GM23338 (cell line): ENCODE measurements around the gene FXN. TPM values are rescaled to one million over a fixed set of nuclear protein-coding genes. Genes with fewer than 3 reads are reported as not detected.
A peak's percentile ranks its signal among the peaks of the same experiment; 100 is the strongest.
"Not testable (repeated sequence)": the region's sequence is repeated elsewhere in the genome, so short reads cannot be mapped to it uniquely, and the experiment has no call there.

Source experiments
- ATAC-seq: fragments of 200-7000 bp; cut with Tn5 transposase; 3 replicates; pipeline ENCODE4 v1.9.1; 2020
- DNase-seq: peaks from one replicate; pipeline ENCODE4 v3.0.0-alpha.2; 2015; ENCODE audit warnings: low spot score
- H2AFZ ChIP-seq: fragments of 200-600 bp; sonication (generic); 2 replicates; pipeline ENCODE4 v1.8.0; 2016; ENCODE audit warnings: antibody characterized with exemption, mild to moderate bottlenecking, moderate library complexity
- H3F3A ChIP-seq: fragments of 200-600 bp; sonication (generic); replicated peaks from 2 replicates; pipeline ENCODE4 v1.8.0; 2017; ENCODE audit warnings: antibody characterized with exemption, mixed run types, low read depth
- H3K27ac ChIP-seq: fragments of 200-600 bp; sonication (generic); 2 replicates; pipeline ENCODE4 v1.6.1; 2016; ENCODE audit warnings: low read depth
- H3K27me3 ChIP-seq: fragments of 200-600 bp; sonication (generic); 2 replicates; pipeline ENCODE4 v1.8.0; 2016; ENCODE audit warnings: mild to moderate bottlenecking, mixed run types, moderate library complexity; ENCODE audit not compliant: insufficient read depth
- H3K36me3 ChIP-seq: fragments of 200-600 bp; sonication (generic); 2 replicates; pipeline ENCODE4 v1.8.0; 2016; ENCODE audit warnings: mild to moderate bottlenecking; ENCODE audit not compliant: insufficient read depth
- H3K4me1 ChIP-seq: fragments of 200-600 bp; sonication (generic); 2 replicates; pipeline ENCODE4 v1.8.0; 2016; ENCODE audit warnings: mild to moderate bottlenecking, moderate library complexity; ENCODE audit not compliant: insufficient read depth
- H3K4me2 ChIP-seq: fragments of 200-600 bp; sonication (generic); 2 replicates; pipeline ENCODE4 v1.7.1; 2017; ENCODE audit warnings: mixed run types
- H3K4me3 ChIP-seq: fragments of 200-600 bp; sonication (generic); 2 replicates; pipeline ENCODE4 v1.6.1; 2016; ENCODE audit warnings: mixed run types
- H3K79me2 ChIP-seq: fragments of 200-600 bp; sonication (generic); replicated peaks from 2 replicates; pipeline ENCODE4 v1.8.0; 2017; ENCODE audit warnings: mild to moderate bottlenecking; ENCODE audit not compliant: insufficient read depth
- H3K9me2 ChIP-seq: fragments of 200-600 bp; sonication (generic); 2 replicates; pipeline ENCODE4 v1.8.0; 2017; ENCODE audit not compliant: insufficient read depth
- H4K20me1 ChIP-seq: fragments of 200-600 bp; sonication (generic); replicated peaks from 2 replicates; pipeline ENCODE4 v1.8.0; 2017; ENCODE audit warnings: mild to moderate bottlenecking; ENCODE audit not compliant: insufficient read depth
- H3K27ac Mint-ChIP-seq: 2 replicates; pipeline ENCODE4 v1.8.0; 2020; ENCODE audit warnings: inconsistent platforms, mild to moderate bottlenecking, moderate library complexity, mixed read lengths
- H3K27me3 Mint-ChIP-seq: 3 replicates; pipeline ENCODE4 v1.8.0; 2022; ENCODE audit warnings: low read depth, mild to moderate bottlenecking, moderate library complexity, mixed read lengths, inconsistent platforms; ENCODE audit not compliant: insufficient read depth, poor library complexity
- H3K36me3 Mint-ChIP-seq: 3 replicates; pipeline ENCODE4 v1.8.0; 2021; ENCODE audit warnings: low read depth, mild to moderate bottlenecking, inconsistent platforms, moderate library complexity, mixed read lengths
- H3K4me1 Mint-ChIP-seq: 3 replicates; pipeline ENCODE4 v1.8.0; 2020; ENCODE audit warnings: mild to moderate bottlenecking, inconsistent platforms, mixed read lengths
- H3K4me3 Mint-ChIP-seq: 3 replicates; pipeline ENCODE4 v1.8.0; 2021; ENCODE audit warnings: moderate library complexity, mild to moderate bottlenecking, inconsistent platforms, mixed read lengths
- H3K9me3 Mint-ChIP-seq: 3 replicates; pipeline ENCODE4 v1.8.0; 2020; ENCODE audit warnings: moderate library complexity, mild to moderate bottlenecking, inconsistent platforms, mixed read lengths
- CREB1 ChIP-seq: fragments of 250-450 bp; sonication (Bioruptor Pico); IDR thresholded peaks from 2 replicates; pipeline ENCODE4 v1.5.0; 2020; ENCODE audit warnings: low read depth, mild to moderate bottlenecking, moderate library complexity
- ETS1 ChIP-seq: IDR thresholded peaks from 2 replicates; pipeline ENCODE4 v1.6.1; 2016; ENCODE audit warnings: antibody characterized with exemption
- EZH2phosphoT487 ChIP-seq: fragments of 200-600 bp; sonication (generic); IDR thresholded peaks from one replicate; pipeline ENCODE4 v1.8.1; 2018; ENCODE audit warnings: antibody characterized with exemption; ENCODE audit not compliant: unreplicated experiment
- NANOG ChIP-seq: IDR thresholded peaks from 2 replicates; pipeline ENCODE4 v1.6.1; 2016; ENCODE audit warnings: antibody characterized with exemption, borderline replicate concordance
- POLR2AphosphoS5 ChIP-seq: IDR thresholded peaks from 2 replicates; pipeline ENCODE4 v1.6.1; 2016; ENCODE audit warnings: antibody characterized with exemption, low read depth
- REST ChIP-seq: IDR thresholded peaks from one replicate; pipeline ENCODE4 v1.6.1; 2018; ENCODE audit warnings: antibody characterized with exemption; ENCODE audit not compliant: unreplicated experiment
- ZNF114 ChIP-seq: fragments of 250-450 bp; sonication (Bioruptor Pico); IDR thresholded peaks from 2 replicates; pipeline ENCODE4 v1.5.0; 2020; ENCODE audit warnings: mild to moderate bottlenecking, moderate library complexity
- ZNF331 ChIP-seq: fragments of 250-450 bp; sonication (Bioruptor Pico); IDR thresholded peaks from 2 replicates; pipeline ENCODE4 v1.5.0; 2020; ENCODE audit warnings: low read depth, mild to moderate bottlenecking, moderate library complexity
- ZNF462 ChIP-seq: fragments of 250-450 bp; sonication (Bioruptor Pico); IDR thresholded peaks from 2 replicates; pipeline ENCODE4 v1.5.0; 2020; ENCODE audit warnings: mild to moderate bottlenecking, moderate library complexity
- polyA plus RNA-seq: library from polyadenylated mRNA; unstranded; fragments of >200 nt; fragmentation: Nextera tagmentation; extraction: Ambion mirVana; gene quantifications from 2 replicates; pipeline ENCODE4 v1.2.1, GENCODE V29; 2016
- total RNA-seq: library from RNA; depleted of rRNA; stranded (reverse); fragments of >200 nt; shearing (Covaris generic); gene quantifications from 2 replicates; pipeline ENCODE4 v1.2.3, GENCODE V29; 2014
- TF ChIP-seq, protein P1 (sequence below), 2 experiments: fragments of 200-600 bp in 1 of 2; sonication (generic) in 1 of 2; conservative IDR thresholded peaks; 2 replicates each; pipeline versions ENCODE4 v1.5.1 to v1.6.1; 2016 to 2017; ENCODE audit warnings: antibody characterized with exemption in 2 of 2, low read depth in 2 of 2, mild to moderate bottlenecking in 2 of 2, moderate library complexity in 1 of 2

FXN gene
- total and polyA plus RNA-seq, 2 experiments from 2014 or later: 26.1 to 66.4 TPM

DNA sequence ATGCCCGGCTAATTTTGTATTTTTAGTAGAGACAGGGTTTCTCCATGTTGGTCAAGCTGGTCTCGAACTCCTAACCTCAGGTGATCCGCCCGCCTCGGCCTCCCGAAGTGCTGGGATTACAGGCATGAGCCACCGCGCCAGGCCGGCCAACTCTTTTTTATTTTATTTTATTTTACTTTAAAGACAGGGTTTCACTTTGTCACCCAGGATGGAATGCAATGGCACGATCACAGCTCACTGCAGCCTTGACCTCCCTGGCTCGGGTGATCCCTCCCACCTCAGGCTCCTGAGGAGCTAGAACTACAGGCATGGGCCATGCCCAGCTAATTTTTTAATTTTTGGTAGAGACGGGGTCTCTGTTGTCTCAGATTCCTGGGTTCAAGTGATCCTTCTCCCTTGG lies 15.4 kb downstream of the FXN start:
- not testable (repeated sequence) for H3F3A ChIP-seq, H3K4me3 ChIP-seq, H4K20me1 ChIP-seq, H3K27me3 Mint-ChIP-seq, H3K9me3 Mint-ChIP-seq, H3K79me2 ChIP-seq, H2AFZ ChIP-seq, H3K27me3 ChIP-seq, H3K9me2 ChIP-seq, DNase-seq, H3K4me1 ChIP-seq, H3K4me2 ChIP-seq, H3K27ac ChIP-seq, H3K4me3 Mint-ChIP-seq, H3K36me3 ChIP-seq, H3K27ac Mint-ChIP-seq, ATAC-seq
- H3K4me1 Mint-ChIP-seq: peaks cover 16% of the 10 kb centered on the region
- peaks cover 41% of the 10 kb centered on the region for H3K36me3 Mint-ChIP-seq

DNA sequence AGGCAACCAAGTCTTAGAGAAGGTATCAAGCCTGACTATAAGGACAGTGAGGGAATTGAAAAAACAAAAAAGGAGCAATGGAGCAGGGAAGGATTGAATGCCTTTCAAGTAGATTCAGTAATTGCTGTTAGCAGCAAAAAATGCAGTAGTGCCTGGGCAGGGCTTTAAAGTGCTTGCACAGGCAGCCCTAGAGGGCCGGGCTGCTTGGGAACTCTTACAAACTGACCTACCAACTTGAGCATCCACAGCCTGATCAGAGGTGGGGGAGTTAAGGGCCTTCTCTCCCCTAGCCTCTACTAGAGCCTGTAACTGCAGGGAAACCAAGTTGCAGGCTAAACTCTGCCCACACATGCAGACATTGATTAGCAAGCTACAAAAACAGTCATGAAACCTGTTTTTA lies 19.4 kb downstream of the FXN start:
- ATAC-seq (no peak), DNase-seq (no peak)
- H3K4me2 ChIP-seq: no peak overlapping the region
- no peaks in the 10 kb centered on the region for H3K9me2 ChIP-seq
- no peak overlapping the region for H2AFZ ChIP-seq
- Mint-ChIP-seq H3K9me3 (no peaks in the 10 kb centered on the region), H3K4me1 (peaks cover 7% of the 10 kb centered on the region; the same call in 1 of the 3 replicates), H3K36me3 (peaks cover 44% of the 10 kb centered on the region), H3K4me3 (no peak overlapping the region), H3K27ac (peak overlapping the region; percentile 76; the same call in 1 of the 2 replicates), H3K27me3 (peaks cover 6% of the 10 kb centered on the region)
- H3K27me3 ChIP-seq: no peaks in the 10 kb centered on the region
- no peaks in the 10 kb centered on the region for H3K4me1 ChIP-seq
- no peaks in the 10 kb centered on the region for H4K20me1 ChIP-seq
- H3K4me3 ChIP-seq: no peak overlapping the region
- peaks cover 6% of the 10 kb centered on the region; the same call in 1 of the 2 replicates for H3K36me3 ChIP-seq
- H3K27ac ChIP-seq: peak overlapping the region; percentile 74; the same call in 1 of the 2 replicates
- H3F3A ChIP-seq: peaks cover 6% of the 10 kb centered on the region; the same call in 1 of the 2 replicates
- H3K79me2 ChIP-seq: no peaks in the 10 kb centered on the region
- TF ChIP-seq ETS1: no peak
- no peak for TF ChIP-seq CREB1 (CRISPR knock-in tag)
- TF ChIP-seq POLR2AphosphoS5: no peak
- TF ChIP-seq, protein P1, sequence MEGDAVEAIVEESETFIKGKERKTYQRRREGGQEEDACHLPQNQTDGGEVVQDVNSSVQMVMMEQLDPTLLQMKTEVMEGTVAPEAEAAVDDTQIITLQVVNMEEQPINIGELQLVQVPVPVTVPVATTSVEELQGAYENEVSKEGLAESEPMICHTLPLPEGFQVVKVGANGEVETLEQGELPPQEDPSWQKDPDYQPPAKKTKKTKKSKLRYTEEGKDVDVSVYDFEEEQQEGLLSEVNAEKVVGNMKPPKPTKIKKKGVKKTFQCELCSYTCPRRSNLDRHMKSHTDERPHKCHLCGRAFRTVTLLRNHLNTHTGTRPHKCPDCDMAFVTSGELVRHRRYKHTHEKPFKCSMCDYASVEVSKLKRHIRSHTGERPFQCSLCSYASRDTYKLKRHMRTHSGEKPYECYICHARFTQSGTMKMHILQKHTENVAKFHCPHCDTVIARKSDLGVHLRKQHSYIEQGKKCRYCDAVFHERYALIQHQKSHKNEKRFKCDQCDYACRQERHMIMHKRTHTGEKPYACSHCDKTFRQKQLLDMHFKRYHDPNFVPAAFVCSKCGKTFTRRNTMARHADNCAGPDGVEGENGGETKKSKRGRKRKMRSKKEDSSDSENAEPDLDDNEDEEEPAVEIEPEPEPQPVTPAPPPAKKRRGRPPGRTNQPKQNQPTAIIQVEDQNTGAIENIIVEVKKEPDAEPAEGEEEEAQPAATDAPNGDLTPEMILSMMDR (conservative IDR thresholded peaks at IDR 0.05; ENCODE audit: low read depth in 2 of 2): no peak
- TF ChIP-seq EZH2phosphoT487: no peak
- TF ChIP-seq ZNF462: no peak
- TF ChIP-seq NANOG: no peak
- TF ChIP-seq ZNF114 (CRISPR knock-in tag): no peak
- no peak for TF ChIP-seq ZNF331
- no peak for TF ChIP-seq REST
